Measurements from ENCODE around the gene PAX3.
"Not testable (repeated sequence)": the region's sequence is repeated elsewhere in the genome, so short reads cannot be mapped to it uniquely, and the experiment has no call there.

The PAX3 gene

GRCh38 chr2:222213049-222213448, 85.7 kb downstream of the PAX3 start:
- DNase-seq (ENCODE audit: low spot score), result no peak

DNA sequence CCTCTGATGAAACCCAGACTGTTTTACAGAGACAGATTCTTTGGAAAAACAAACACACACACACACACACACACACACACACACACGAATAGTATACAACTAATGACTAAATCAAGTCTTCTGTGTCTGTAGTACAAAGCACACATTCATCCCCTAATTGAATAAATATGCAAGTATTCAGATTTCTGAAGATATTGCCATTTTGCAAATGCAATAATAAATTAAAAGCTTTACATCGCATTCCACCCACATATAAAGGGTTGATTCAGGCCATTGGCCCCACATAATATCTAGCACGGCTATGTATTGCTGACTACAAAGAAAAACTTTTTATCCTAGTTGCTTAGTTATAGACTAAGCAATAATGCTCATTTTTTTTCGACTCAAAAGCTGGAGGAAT, 86.2 kb downstream of the PAX3 start:
- no peak for DNase-seq (ENCODE audit: low spot score)

DNA sequence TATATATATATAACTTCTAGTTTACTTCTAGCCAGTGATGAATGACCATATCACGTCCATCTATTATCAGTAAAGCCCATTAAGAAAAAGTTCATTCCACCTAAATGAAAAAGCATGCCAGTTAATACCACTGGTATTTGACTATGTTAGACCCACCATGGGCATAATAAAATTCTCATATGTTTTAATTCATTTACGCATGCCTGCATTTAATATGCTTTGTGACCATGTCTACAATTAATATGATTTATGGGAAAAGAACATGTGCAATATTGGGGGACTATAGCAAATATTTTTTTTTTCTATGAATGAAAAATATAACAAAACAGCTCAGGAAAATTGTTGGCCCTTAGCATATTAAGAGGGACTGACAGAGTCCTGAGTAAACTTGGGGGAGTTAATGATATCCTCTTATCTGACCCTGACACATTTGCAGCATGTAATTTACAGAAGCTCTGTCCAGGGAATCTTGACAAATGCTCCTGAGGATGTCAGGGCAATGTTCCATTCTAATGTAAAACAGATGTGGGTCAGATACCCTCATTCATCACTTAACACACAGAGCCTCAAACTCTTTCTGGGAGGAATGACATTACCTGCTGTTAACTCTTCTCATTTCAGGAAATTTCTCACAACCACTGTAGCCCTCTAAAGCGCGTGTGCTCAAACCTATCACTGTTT, 90.6 kb downstream of the PAX3 start:
- no peak for DNase-seq (ENCODE audit: low spot score)

DNA sequence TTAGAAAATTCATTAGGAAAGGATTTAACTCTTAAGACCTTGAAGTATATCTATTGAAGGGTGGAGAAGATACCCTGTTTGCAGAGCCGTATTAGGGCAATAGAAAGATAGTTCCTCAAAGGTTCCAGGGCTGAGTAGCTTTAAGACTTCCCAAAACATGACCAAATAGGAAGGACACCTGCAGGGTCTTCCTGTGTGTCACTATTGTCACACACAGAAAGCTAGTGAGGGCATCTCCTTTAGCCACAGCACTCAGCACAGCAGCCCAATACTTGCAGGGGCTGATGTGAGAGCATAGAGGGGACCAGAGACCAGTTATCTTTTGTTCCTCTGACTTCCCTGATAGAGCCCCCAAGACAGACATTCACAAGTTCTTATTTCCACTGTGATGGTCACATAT, 93.7 kb downstream of the PAX3 start:
- no peak for DNase-seq (ENCODE audit: low spot score)

GRCh38 chr2:222203041-222203440, 95.8 kb downstream of the PAX3 start:
- DNase-seq (ENCODE audit: low spot score), result no peak

GRCh38 chr2:222196159-222196558, 102.6 kb downstream of the PAX3 start:
- DNase-seq (ENCODE audit: low spot score), result no peak

- DNase-seq (ENCODE audit: low spot score), result no peak
Observed at GRCh38 chr2:222194669-222195068, 104.1 kb downstream of the PAX3 start.

GRCh38 chr2:222193328-222193983, 105.3 kb downstream of the PAX3 start:
- DNase-seq (ENCODE audit: low spot score), result no peak

GRCh38 chr2:222180619-222181018, 118.2 kb downstream of the PAX3 start:
- no peak for DNase-seq (ENCODE audit: low spot score)

DNA sequence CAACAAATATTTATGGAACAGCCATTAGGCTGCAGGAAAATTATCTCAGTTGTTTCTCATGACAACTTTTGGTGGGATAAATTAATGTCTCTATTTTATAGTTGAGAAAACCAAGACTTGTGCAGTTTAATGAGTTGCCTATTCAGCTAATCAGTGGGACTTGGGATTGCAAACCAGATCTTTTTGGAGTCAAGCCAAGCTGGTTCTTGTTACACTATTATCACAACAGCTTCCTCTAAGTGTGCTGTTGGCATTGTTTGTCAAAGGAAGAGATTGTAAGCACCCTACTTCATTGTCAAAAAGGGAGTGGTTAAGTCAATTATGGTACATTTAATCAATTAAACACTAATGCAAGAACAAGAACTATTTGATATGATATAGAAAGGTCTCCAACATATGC, 119.2 kb downstream of the PAX3 start:
- DNase-seq (ENCODE audit: low spot score), result no peak

- DNase-seq (ENCODE audit: low spot score), result no peak
Observed at GRCh38 chr2:222178450-222178849, 120.3 kb downstream of the PAX3 start.

DNA sequence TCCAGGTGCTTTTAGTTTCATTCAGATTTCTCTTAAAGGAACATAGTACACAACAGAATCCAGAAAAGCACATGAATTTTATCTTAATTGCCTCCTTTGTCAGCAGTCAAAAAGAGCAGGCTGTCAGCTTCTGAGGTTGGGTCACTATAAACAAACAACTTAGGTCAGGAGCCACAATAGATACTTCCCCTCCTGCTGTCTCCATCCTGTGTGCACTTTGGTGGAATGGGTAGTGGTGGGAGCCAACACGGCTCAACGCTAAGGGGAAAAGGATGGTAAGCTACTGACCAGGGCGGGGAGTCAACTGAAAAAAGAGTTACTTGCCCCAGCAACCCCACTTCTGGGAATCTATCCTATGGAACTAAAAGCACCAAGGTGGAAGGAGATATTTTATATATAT, 121.9 kb downstream of the PAX3 start:
- DNase-seq (ENCODE audit: low spot score), result no peak

DNA sequence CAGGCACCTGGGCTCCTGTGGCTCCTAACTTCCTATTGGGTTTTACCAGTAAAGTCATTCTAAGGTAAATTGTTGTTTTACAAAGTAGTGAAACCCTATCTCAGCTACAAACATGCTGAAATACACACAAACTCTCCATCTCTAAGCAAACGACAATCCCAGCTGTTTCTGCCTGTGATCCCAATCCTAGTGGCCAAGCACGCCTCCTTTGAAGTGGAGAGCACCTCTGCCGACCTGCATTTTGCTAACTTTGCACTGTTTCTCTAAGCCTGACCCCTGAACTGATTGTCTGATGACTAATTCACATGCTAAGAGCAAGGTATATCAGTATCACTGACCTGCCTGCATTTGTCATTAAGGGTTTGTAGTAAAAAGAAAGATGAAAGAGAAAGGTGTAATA, 124.3 kb downstream of the PAX3 start:
- DNase-seq (ENCODE audit: low spot score), result no peak

DNA sequence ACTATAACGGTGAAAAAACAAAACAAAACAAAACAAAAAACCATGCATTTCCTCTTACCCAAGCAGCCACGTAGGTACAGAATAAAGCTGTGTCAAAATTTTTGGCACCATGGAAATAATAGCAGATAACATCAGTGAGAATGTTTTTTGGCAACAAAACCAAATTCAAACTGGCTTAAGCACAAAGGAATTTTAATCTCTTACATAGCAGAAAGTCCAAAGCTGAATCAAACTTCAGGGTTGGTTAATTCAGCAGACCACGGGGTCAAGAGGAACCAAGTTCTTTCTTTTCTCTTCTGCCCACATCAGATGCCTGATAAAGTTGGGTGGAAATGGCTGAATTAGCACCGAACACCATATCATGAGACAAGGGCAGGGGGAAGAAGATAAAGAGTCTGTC, 129.5 kb downstream of the PAX3 start:
- DNase-seq (ENCODE audit: low spot score), result no peak

- no peak for DNase-seq (ENCODE audit: low spot score)
Observed at GRCh38 chr2:222167762-222168161, 131.0 kb downstream of the PAX3 start.

DNA sequence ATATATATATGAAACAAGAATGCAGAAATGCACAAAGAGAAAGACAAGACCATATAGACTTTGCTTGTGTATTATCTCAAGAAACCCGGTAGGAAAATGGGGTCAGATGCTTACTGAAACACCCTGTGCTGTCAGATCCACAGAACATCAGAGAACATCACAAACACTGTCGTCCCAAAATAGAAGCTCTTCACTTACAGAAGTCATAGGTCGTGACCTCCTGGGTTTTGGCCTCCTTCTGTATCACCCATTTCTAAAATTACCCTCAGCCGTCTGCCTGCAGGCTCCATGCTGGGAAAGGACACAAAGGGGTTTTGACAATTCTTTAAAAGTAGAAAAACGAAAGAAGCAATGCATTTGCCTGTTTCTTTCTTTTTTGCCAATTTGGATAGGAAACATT, 137.9 kb downstream of the PAX3 start:
- no peak for DNase-seq (ENCODE audit: low spot score)

DNA sequence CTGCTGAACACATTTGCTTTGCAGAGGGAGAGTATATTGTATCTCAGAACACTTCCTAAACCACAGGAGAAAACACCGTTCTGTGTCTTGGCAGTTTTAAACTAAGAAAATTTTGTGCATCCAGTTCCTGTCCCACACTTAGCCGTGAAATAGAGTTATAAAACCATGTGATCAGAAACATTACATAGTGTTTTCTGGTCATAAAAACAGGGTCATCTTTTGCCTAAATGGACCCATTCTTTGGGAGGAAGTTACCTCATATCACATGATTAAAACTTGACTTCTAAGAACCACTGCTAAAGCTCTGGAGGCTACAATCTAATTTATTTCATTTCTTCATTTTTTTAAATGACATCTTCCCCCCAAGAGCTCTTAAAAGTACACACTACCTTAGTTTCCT, 138.7 kb downstream of the PAX3 start:
- no peak for DNase-seq (ENCODE audit: low spot score)

- DNase-seq (ENCODE audit: low spot score), result no peak
Observed at GRCh38 chr2:222159221-222159620, 139.6 kb downstream of the PAX3 start.

DNA sequence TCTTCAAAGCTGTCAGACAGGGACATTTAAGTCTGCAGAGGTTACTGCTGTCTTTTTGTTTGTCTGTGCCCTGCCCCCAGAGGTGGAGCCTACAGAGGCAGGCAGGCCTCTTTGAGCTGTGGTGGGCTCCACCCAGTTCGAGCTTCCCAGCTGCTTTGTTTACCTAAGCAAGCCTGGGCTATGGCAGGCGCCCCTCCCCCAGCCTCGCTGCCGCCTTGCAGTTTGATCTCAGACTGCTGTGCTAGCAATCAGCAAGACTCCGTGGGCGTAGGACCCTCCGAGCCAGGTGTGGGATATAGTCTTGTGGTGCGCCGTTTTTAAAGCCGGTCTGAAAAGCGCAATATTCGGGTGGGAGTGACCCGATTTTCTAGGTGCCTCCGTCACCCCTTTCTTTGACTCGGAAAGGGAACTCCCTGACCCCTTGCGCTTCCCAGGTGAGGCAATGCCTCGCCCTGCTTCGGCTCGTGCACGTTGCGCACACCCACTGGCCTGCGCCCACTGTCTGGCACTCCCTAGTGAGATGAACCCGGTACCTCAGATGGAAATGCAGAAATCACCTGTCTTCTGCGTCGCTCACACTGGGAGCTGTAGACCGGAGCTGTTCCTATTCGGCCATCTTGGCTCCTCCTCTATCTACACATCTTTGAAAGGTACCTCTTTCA, 143.7 kb downstream of the PAX3 start:
- not testable (repeated sequence) for DNase-seq (ENCODE audit: low spot score)
